GM19025 (cell line): Measurements from ENCODE around the gene UBR1.
"Not testable (repeated sequence)": the region's sequence is repeated elsewhere in the genome, so short reads cannot be mapped to it uniquely, and the experiment has no call there.

Source experiments
- ATAC-seq: cut with Tn5 transposase; IDR thresholded peaks from one replicate; pipeline ENCODE4 v1.9.1; 2021; ENCODE audit warnings: mild to moderate bottlenecking, low read depth, moderate library complexity; ENCODE audit not compliant: unreplicated experiment

Gene UBR1

GRCh38 chr15:42984493-42985034 lies 121.3 kb downstream of the UBR1 start:
- no peak for ATAC-seq

GRCh38 chr15:42979113-42979512 lies 126.7 kb downstream of the UBR1 start:
- not testable (repeated sequence) for ATAC-seq

- ATAC-seq: no peak
These were observed 131.5 kb downstream of the UBR1 start for GRCh38 chr15:42974202-42974862.

- ATAC-seq: no peak
These were observed 132.7 kb downstream of the UBR1 start for GRCh38 chr15:42973114-42973513.

- no peak for ATAC-seq
These were observed 134.0 kb downstream of the UBR1 start for GRCh38 chr15:42971830-42972229.

- ATAC-seq: no peak
These were observed 141.4 kb downstream of the UBR1 start for GRCh38 chr15:42964476-42964875.

GRCh38 chr15:42955518-42955917 lies 150.3 kb downstream of the UBR1 start:
- ATAC-seq: no peak

GRCh38 chr15:42954291-42954690 lies 151.5 kb downstream of the UBR1 start:
- no peak for ATAC-seq

GRCh38 chr15:42948898-42949297 lies 156.9 kb downstream of the UBR1 start:
- not testable (repeated sequence) for ATAC-seq

- no peak for ATAC-seq
These were observed 165.3 kb downstream of the UBR1 start for GRCh38 chr15:42940527-42940926.

- no peak for ATAC-seq
These were observed 166.0 kb downstream of the UBR1 start for GRCh38 chr15:42939841-42940240.

GRCh38 chr15:42937143-42937542 lies 168.7 kb downstream of the UBR1 start:
- no peak for ATAC-seq

- ATAC-seq: no peak
These were observed 171.8 kb downstream of the UBR1 start for GRCh38 chr15:42933886-42934667.

- ATAC-seq: no peak
These were observed 172.9 kb downstream of the UBR1 start for GRCh38 chr15:42932833-42933515.

- ATAC-seq: no peak
These were observed 173.9 kb downstream of the UBR1 start for GRCh38 chr15:42931702-42932486.

GRCh38 chr15:42929306-42929848 lies 176.5 kb downstream of the UBR1 start:
- ATAC-seq: no peak

- ATAC-seq: no peak
These were observed 184.5 kb downstream of the UBR1 start for GRCh38 chr15:42921342-42921731.

- ATAC-seq: peak; percentile 97
These were observed 185.1 kb downstream of the UBR1 start, which contains the start of gene TTBK2 for GRCh38 chr15:42920519-42921341. TTBK2 (minus strand) TSS chr15:42920778; CDS start chr15:42878617, 42,161 bp downstream.
